HepG2 (cell line): ENCODE results near the gene PGR. TPM values are rescaled to one million over a fixed set of nuclear protein-coding genes. Genes with fewer than 3 reads are reported as not detected.

Source experiments
- ATAC-seq: fragments of 200-7000 bp; cut with Tn5 transposase; 3 replicates; pipeline ENCODE4 v1.9.1; 2020; ENCODE audit warnings: mild to moderate bottlenecking, moderate library complexity
- BruUV-seq: library from RNA; stranded (reverse); fragments of 400-500 nt; replicated peaks from 2 replicates; lab custom pipeline; 2021; lab: Mats Ljungman, UMichigan
- CTCF ChIA-PET: fragments of 300-600 bp; formaldehyde crosslinking; extraction: SDS; loops from one replicate; lab custom pipeline; 2021; ENCODE audit warnings: low total read pairs, inconsistent platforms, low intra/inter-chr PET ratio; lab: Yijun Ruan, JAX
- POLR2A ChIA-PET: fragments of 350-600 bp; sonication (Branson Sonifier 250); formaldehyde crosslinking; loops from one replicate; lab custom pipeline; 2020; ENCODE audit warnings: antibody characterized with exemption, inconsistent platforms; lab: Yijun Ruan, JAX
- DNase-seq: peaks from one replicate; pipeline ENCODE4 v3.0.0-alpha.2; 2015; ENCODE audit warnings: low spot score
- FAIRE-seq: peaks from 3 replicates; lab custom pipeline; 2011; peaks lifted over from hg19 to GRCh38; lab: Jason Lieb, UNC
- H2AFZ ChIP-seq: one replicate; pipeline ENCODE4 v1.6.1; 2011; ENCODE audit warnings: low read length, inconsistent platforms
- H3K27ac ChIP-seq: fragments of 300-600 bp; 3 replicates; pipeline ENCODE4 v1.8.0; 2011; ENCODE audit warnings: mixed run types, mild to moderate bottlenecking, mixed read lengths, low read length, inconsistent platforms; ENCODE audit not compliant: insufficient read depth; ENCODE audit errors: extremely low read length
- H3K27me3 ChIP-seq, 2 experiments: fragments of 200-600 bp in 1 of 2; 2 replicates in 1 of 2; 3 replicates in 1 of 2; pipeline versions ENCODE4 v1.6.0 to v1.8.0; 2011; ENCODE audit warnings: low read length in 2 of 2, mild to moderate bottlenecking in 2 of 2, moderate library complexity in 2 of 2, inconsistent platforms in 1 of 2; ENCODE audit not compliant: insufficient read depth in 2 of 2, control insufficient read depth in 1 of 2
- H3K36me3 ChIP-seq, 2 experiments: fragments of 200-600 bp in 1 of 2; replicated peaks in 1 of 2; 2 replicates in 1 of 2; 3 replicates in 1 of 2; pipeline versions ENCODE4 v1.5.1 to v1.8.0; 2011; ENCODE audit warnings: low read length in 2 of 2, inconsistent platforms in 1 of 2; ENCODE audit not compliant: insufficient read depth in 2 of 2, control insufficient read depth in 1 of 2
- H3K4me1 ChIP-seq: 2 replicates; pipeline ENCODE4 v1.5.1; 2012; ENCODE audit warnings: low read length, inconsistent platforms; ENCODE audit not compliant: insufficient read depth
- H3K4me2 ChIP-seq: 2 replicates; pipeline ENCODE4 v1.6.0; 2011; ENCODE audit warnings: low read depth, low read length, inconsistent platforms
- H3K4me3 ChIP-seq, 3 experiments: fragments of 200-600 bp in 1 of 3; sonication (generic), shearing (Covaris generic) in 1 of 3; replicated peaks in 1 of 3; 2 replicates each; pipeline ENCODE4 v1.5.1; 2011 to 2016; ENCODE audit warnings: low read length in 3 of 3, inconsistent platforms in 2 of 3, low read depth in 2 of 3, mild to moderate bottlenecking in 2 of 3, control low read depth in 1 of 3, mixed read lengths in 1 of 3; ENCODE audit not compliant: insufficient read depth in 1 of 3
- H3K79me2 ChIP-seq: one replicate; pipeline ENCODE4 v1.6.1; 2011; ENCODE audit warnings: low read length, inconsistent platforms; ENCODE audit not compliant: insufficient read depth
- H3K9ac ChIP-seq: 2 replicates; pipeline ENCODE4 v1.6.0; 2011; ENCODE audit warnings: mild to moderate bottlenecking, low read depth, low read length, inconsistent platforms; ENCODE audit not compliant: insufficient read depth
- H3K9me3 ChIP-seq: 2 replicates; pipeline ENCODE4 v1.5.1; 2012; ENCODE audit warnings: mild to moderate bottlenecking, low read length
- H4K20me1 ChIP-seq: 2 replicates; pipeline ENCODE4 v1.6.0; 2011; ENCODE audit warnings: inconsistent platforms, mild to moderate bottlenecking, low read length, moderate library complexity; ENCODE audit not compliant: insufficient read depth
- DBP ChIP-seq: sonication (generic); formaldehyde crosslinking; IDR thresholded peaks from 2 replicates; pipeline ENCODE4 v1.4.0; 2020; ENCODE audit warnings: missing genetic modification reagents; ENCODE audit errors: not compliant biosample characterization
- FOSL2 ChIP-seq: sonication (generic); formaldehyde crosslinking; IDR thresholded peaks from 2 replicates; pipeline ENCODE4 v1.4.0; 2020; ENCODE audit warnings: missing genetic modification reagents
- HBP1 ChIP-seq: IDR thresholded peaks from 2 replicates; pipeline ENCODE4 v1.6.1; 2016; ENCODE audit warnings: low read depth, control low read depth
- HMG20A ChIP-seq: IDR thresholded peaks from 2 replicates; pipeline ENCODE4 v1.6.1; 2016; ENCODE audit warnings: borderline replicate concordance
- IRF2 ChIP-seq: IDR thresholded peaks from 2 replicates; pipeline ENCODE4 v1.6.1; 2018; ENCODE audit warnings: missing genetic modification reagents, missing compliant biosample characterization
- ISL2 ChIP-seq: sonication (generic); formaldehyde crosslinking; IDR thresholded peaks from 2 replicates; pipeline ENCODE4 v1.5.0; 2020; ENCODE audit warnings: missing genetic modification reagents
- MAFK ChIP-seq, 2 experiments: IDR thresholded peaks in 1 of 2; conservative IDR thresholded peaks in 1 of 2; 2 replicates each; pipeline ENCODE4 v1.6.1; 2011; ENCODE audit warnings: improper control_type of control experiment in 2 of 2, low read length in 2 of 2
- MTF1 ChIP-seq: sonication (generic); formaldehyde crosslinking; IDR thresholded peaks from 2 replicates; pipeline ENCODE4 v1.5.0; 2020; ENCODE audit warnings: missing genetic modification reagents
- NR3C1 ChIP-seq: sonication (generic); formaldehyde crosslinking; IDR thresholded peaks from 2 replicates; pipeline ENCODE4 v1.4.0; 2020; ENCODE audit warnings: missing genetic modification reagents
- XBP1 ChIP-seq: sonication (generic); formaldehyde crosslinking; IDR thresholded peaks from 2 replicates; pipeline ENCODE4 v1.5.0; 2020; ENCODE audit warnings: missing genetic modification reagents
- ZNF335 ChIP-seq: sonication (generic); formaldehyde crosslinking; IDR thresholded peaks from 2 replicates; pipeline ENCODE4 v1.4.0; 2020; ENCODE audit warnings: missing genetic modification reagents
- ZNF441 ChIP-seq: sonication (generic); formaldehyde crosslinking; IDR thresholded peaks from 2 replicates; pipeline ENCODE4 v1.7.0; 2021; ENCODE audit warnings: missing genetic modification reagents, borderline replicate concordance
- ZNF704 ChIP-seq: sonication (generic); formaldehyde crosslinking; IDR thresholded peaks from 2 replicates; pipeline ENCODE4 v1.8.1; 2023; ENCODE audit warnings: mild to moderate bottlenecking, inconsistent platforms, moderate library complexity, missing genetic modification reagents, borderline replicate concordance
- ZNF879 ChIP-seq: sonication (generic); formaldehyde crosslinking; IDR thresholded peaks from 2 replicates; pipeline ENCODE4 v1.8.1; 2023; ENCODE audit warnings: missing genetic modification reagents
- ZNF891 ChIP-seq: sonication (generic); formaldehyde crosslinking; IDR thresholded peaks from 2 replicates; pipeline ENCODE4 v1.5.0; 2020; ENCODE audit warnings: mild to moderate bottlenecking, missing genetic modification reagents
- ZSCAN29 ChIP-seq: sonication (generic); formaldehyde crosslinking; conservative IDR thresholded peaks from 2 replicates; pipeline ENCODE4 v1.4.0; 2020; ENCODE audit warnings: mild to moderate bottlenecking, missing genetic modification reagents
- in situ Hi-C: cut with HindIII; loops from 2 replicates; pipeline ENCODE4 v1.10.0; 2017; ENCODE audit warnings: low pct_unique_long_range_greater_than_20kb; ENCODE audit not compliant: extremely low pct_ligation_motif_present
- intact Hi-C: fragments of 100-400 bp; cut with micrococcal nuclease; formaldehyde crosslinking; loops from one replicate; pipeline ENCODE4 v1.10.0; 2022; ENCODE audit not compliant: unreplicated experiment
- polyA plus RNA-seq, 8 experiments: library from polyadenylated mRNA; depleted of rRNA in 3 of 8; stranded (reverse) in 7 of 8; unstranded in 1 of 8; fragments of >200 nt; fragmentation: Illumina TruSeq in 4 of 8; extraction: Trizol in 4 of 8; gene quantifications; 2 replicates each; pipeline versions ENCODE4 v1.2.1 to v1.2.3, GENCODE V29; 2011 to 2016; ENCODE audit warnings: low read depth in 4 of 8, missing spikeins in 1 of 8, mixed read lengths in 1 of 8; ENCODE audit not compliant: insufficient read depth in 1 of 8
- total RNA-seq, 5 experiments: library from RNA; depleted of rRNA; stranded (reverse); fragments of >200 nt; fragmentation: Illumina TruSeq; extraction: Trizol; gene quantifications; 2 replicates each; pipeline ENCODE4 v1.2.3, GENCODE V29; 2016; ENCODE audit warnings: low read depth in 1 of 5
- TF ChIP-seq, protein P1 (sequence below): sonication (generic); formaldehyde crosslinking; IDR thresholded peaks from 2 replicates; pipeline ENCODE4 v1.8.1; 2023; ENCODE audit warnings: mild to moderate bottlenecking, moderate library complexity, missing genetic modification reagents
- TF ChIP-seq, protein P2 (sequence below): IDR thresholded peaks from 2 replicates; pipeline ENCODE4 v1.6.1; 2016; ENCODE audit warnings: missing genetic modification reagents, missing compliant biosample characterization
- TF ChIP-seq, protein P3 (sequence below): sonication (generic); formaldehyde crosslinking; IDR thresholded peaks from 2 replicates; pipeline ENCODE4 v1.8.0; 2022; ENCODE audit warnings: mild to moderate bottlenecking, missing genetic modification reagents; ENCODE audit not compliant: insufficient replicate concordance

The PGR gene
- total and polyA plus RNA-seq, 2 of the 13 experiments (the other 11 are each of a cell fraction or from before 2014, with no cell fraction given), result not detected

GRCh38 chr11:101028644-101029043 lies 101.0 kb downstream of the PGR start (continued):
- TF ChIP-seq ZNF704 (CRISPR knock-in tag) (no peak), ZNF335 (CRISPR knock-in tag) (no peak), ZNF441 (CRISPR knock-in tag) (no peak), ZSCAN29 (CRISPR knock-in tag) (no peak), XBP1 (CRISPR knock-in tag) (no peak)
- TF ChIP-seq, protein P1, sequence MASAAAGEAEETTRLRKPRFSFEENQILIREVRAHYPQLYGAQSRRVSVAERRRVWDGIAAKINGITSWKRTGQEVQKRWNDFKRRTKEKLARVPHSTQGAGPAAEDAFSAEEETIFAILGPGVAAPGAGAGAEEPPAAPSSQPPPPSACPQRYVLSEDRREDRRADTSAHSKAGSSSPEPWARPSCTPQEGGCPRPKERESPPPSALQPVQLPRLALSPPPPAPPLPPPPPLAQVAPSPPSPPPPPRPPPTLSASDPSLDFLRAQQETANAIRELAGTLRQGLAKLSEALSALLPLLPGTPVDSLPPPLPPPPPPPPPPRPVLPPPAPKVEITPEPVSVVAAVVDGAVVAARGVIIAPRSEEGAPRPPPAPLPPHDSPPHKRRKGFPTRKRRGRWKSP (CRISPR knock-in tag), result no peak

- no peak for DNase-seq
- in situ Hi-C loops (no loop called here), intact Hi-C loops (no loop called here)
- no peak overlapping the region for H2AFZ ChIP-seq
- H3K9ac ChIP-seq, result no peak overlapping the region
- no peaks in the 10 kb centered on the region for H4K20me1 ChIP-seq
- FAIRE-seq, result no peak
- H3K79me2 ChIP-seq, result no peaks in the 10 kb centered on the region
- H3K36me3 ChIP-seq, result no peaks in the 10 kb centered on the region
- ATAC-seq, result no peak
- H3K4me3 ChIP-seq, result no peak overlapping the region
- H3K9me3 ChIP-seq, result no peaks in the 10 kb centered on the region
- no peaks in the 10 kb centered on the region for H3K4me1 ChIP-seq
- H3K27ac ChIP-seq, result no peak overlapping the region
- no peak overlapping the region for H3K4me2 ChIP-seq
- ChIA-PET POLR2A (no interaction called here), CTCF (no interaction called here)
- BruUV-seq, result no TSS peak
- H3K27me3 ChIP-seq, result no peaks in the 10 kb centered on the region
- TF ChIP-seq IRF2 (CRISPR knock-in tag) (no peak), HMG20A (CRISPR knock-in tag) (no peak), DBP (CRISPR knock-in tag) (no peak), NR3C1 (CRISPR knock-in tag) (no peak), ZNF891 (CRISPR knock-in tag) (no peak), MTF1 (CRISPR knock-in tag) (no peak), ISL2 (CRISPR knock-in tag) (no peak), HBP1 (no peak), MAFK (conservative IDR thresholded peaks at IDR 0.05 in 1 of 2, IDR thresholded peaks at IDR 0.05 in 1 of 2; ENCODE audit: low read length in 2 of 2) (no peak), FOSL2 (no peak), ZNF879 (CRISPR knock-in tag) (no peak)
- TF ChIP-seq, protein P2, sequence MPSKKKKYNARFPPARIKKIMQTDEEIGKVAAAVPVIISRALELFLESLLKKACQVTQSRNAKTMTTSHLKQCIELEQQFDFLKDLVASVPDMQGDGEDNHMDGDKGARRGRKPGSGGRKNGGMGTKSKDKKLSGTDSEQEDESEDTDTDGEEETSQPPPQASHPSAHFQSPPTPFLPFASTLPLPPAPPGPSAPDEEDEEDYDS, result no peak
- TF ChIP-seq, protein P3, sequence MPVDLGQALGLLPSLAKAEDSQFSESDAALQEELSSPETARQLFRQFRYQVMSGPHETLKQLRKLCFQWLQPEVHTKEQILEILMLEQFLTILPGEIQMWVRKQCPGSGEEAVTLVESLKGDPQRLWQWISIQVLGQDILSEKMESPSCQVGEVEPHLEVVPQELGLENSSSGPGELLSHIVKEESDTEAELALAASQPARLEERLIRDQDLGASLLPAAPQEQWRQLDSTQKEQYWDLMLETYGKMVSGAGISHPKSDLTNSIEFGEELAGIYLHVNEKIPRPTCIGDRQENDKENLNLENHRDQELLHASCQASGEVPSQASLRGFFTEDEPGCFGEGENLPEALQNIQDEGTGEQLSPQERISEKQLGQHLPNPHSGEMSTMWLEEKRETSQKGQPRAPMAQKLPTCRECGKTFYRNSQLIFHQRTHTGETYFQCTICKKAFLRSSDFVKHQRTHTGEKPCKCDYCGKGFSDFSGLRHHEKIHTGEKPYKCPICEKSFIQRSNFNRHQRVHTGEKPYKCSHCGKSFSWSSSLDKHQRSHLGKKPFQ (CRISPR knock-in tag), result no peak
Measured at GRCh38 chr11:101022256-101022655, 107.4 kb downstream of the PGR start.
